Keratinocyte (primary cell): ENCODE data around the gene LUM. TPM values are rescaled to one million over a fixed set of nuclear protein-coding genes. Genes with fewer than 3 reads are reported as not detected.

Source experiments
- DNase-seq: peaks from one replicate; pipeline ENCODE4 v3.0.0-alpha.2; 2011; ENCODE audit warnings: low read depth, missing footprints, low spot score
- FAIRE-seq: peaks from 2 replicates; lab custom pipeline; 2011; peaks lifted over from hg19 to GRCh38; lab: Jason Lieb, UNC
- H2AFZ ChIP-seq: 2 replicates; pipeline ENCODE4 v1.6.0; 2012; ENCODE audit warnings: low read length, control low read depth, inconsistent platforms; ENCODE audit not compliant: control insufficient read depth
- H3K27ac ChIP-seq: 2 replicates; pipeline ENCODE4 v1.5.1; 2011; ENCODE audit warnings: low read length; ENCODE audit not compliant: control insufficient read depth, insufficient read depth
- H3K27me3 ChIP-seq: 3 replicates; pipeline ENCODE4 v1.6.0; 2011; ENCODE audit warnings: low read length; ENCODE audit not compliant: control insufficient read depth, insufficient read depth; ENCODE audit errors: extremely low read depth
- H3K36me3 ChIP-seq, 2 experiments: 2 replicates in 1 of 2; 3 replicates in 1 of 2; pipeline ENCODE4 v1.5.1; 2011; ENCODE audit warnings: low read length in 2 of 2, mild to moderate bottlenecking in 1 of 2; ENCODE audit not compliant: control insufficient read depth in 2 of 2, insufficient read depth in 2 of 2; ENCODE audit errors: extremely low read depth in 1 of 2
- H3K4me1 ChIP-seq: 3 replicates; pipeline ENCODE4 v1.5.1; 2011; ENCODE audit warnings: low read length; ENCODE audit not compliant: control insufficient read depth, insufficient read depth; ENCODE audit errors: extremely low read depth
- H3K4me2 ChIP-seq: 3 replicates; pipeline ENCODE4 v1.6.0; 2011; ENCODE audit warnings: low read depth, low read length; ENCODE audit not compliant: control insufficient read depth, insufficient read depth; ENCODE audit errors: extremely low read depth
- H3K4me3 ChIP-seq, 3 experiments: fragments of 200-600 bp in 1 of 3; sonication (generic) in 1 of 3; 2 replicates in 2 of 3; 3 replicates in 1 of 3; pipeline ENCODE4 v1.5.1; 2011 to 2016; ENCODE audit warnings: low read length in 3 of 3, mild to moderate bottlenecking in 3 of 3, control low read depth in 2 of 3, inconsistent platforms in 1 of 3, low read depth in 1 of 3, mixed read lengths in 1 of 3, mixed run types in 1 of 3, moderate library complexity in 1 of 3; ENCODE audit not compliant: control insufficient read depth in 2 of 3, insufficient read depth in 2 of 3; ENCODE audit errors: extremely low read depth in 1 of 3
- H3K79me2 ChIP-seq: 2 replicates; pipeline ENCODE4 v1.6.0; 2012; ENCODE audit warnings: low read length; ENCODE audit not compliant: control insufficient read depth, insufficient read depth
- H3K9ac ChIP-seq: 3 replicates; pipeline ENCODE4 v1.6.0; 2011; ENCODE audit warnings: low read length; ENCODE audit not compliant: control insufficient read depth, insufficient read depth; ENCODE audit errors: extremely low read depth
- H3K9me1 ChIP-seq: 3 replicates; pipeline ENCODE4 v1.6.0; 2011; ENCODE audit warnings: low read length; ENCODE audit not compliant: control insufficient read depth, insufficient read depth; ENCODE audit errors: extremely low read depth
- H3K9me3 ChIP-seq: 2 replicates; pipeline ENCODE4 v1.5.1; 2012; ENCODE audit warnings: low read depth, low read length; ENCODE audit not compliant: control insufficient read depth
- H4K20me1 ChIP-seq: 3 replicates; pipeline ENCODE4 v1.6.0; 2011; ENCODE audit warnings: low read length; ENCODE audit not compliant: control insufficient read depth, insufficient read depth; ENCODE audit errors: extremely low read depth
- CTCF ChIP-seq, 3 experiments: IDR thresholded peaks in 1 of 3; conservative IDR thresholded peaks in 1 of 3; optimal IDR thresholded peaks in 1 of 3; 2 replicates in 2 of 3; 3 replicates in 1 of 3; pipeline versions ENCODE3 to v1.5.1; 2011; ENCODE audit warnings: low read length in 3 of 3, mild to moderate bottlenecking in 3 of 3, moderate library complexity in 2 of 3, control low read depth in 1 of 3, inconsistent platforms in 1 of 3; ENCODE audit not compliant: insufficient read depth in 2 of 3; ENCODE audit errors: extremely low read depth in 1 of 3
- EZH2 ChIP-seq: IDR thresholded peaks from one replicate; pipeline ENCODE4 v1.6.1; 2012; ENCODE audit warnings: inconsistent platforms, mild to moderate bottlenecking, low read length, moderate library complexity
- dilution Hi-C: fragments of 300-500 bp; cut with MboI; formaldehyde crosslinking; loops from one replicate; pipeline ENCODE4 v1.7.0; 2020; ENCODE audit warnings: low sequenced_read_pairs; ENCODE audit not compliant: extremely low pct_ligation_motif_present
- polyA plus RNA-seq, 5 experiments: library from polyadenylated mRNA; depleted of rRNA in 3 of 5; stranded (reverse) in 3 of 5; stranded (forward) in 1 of 5; unstranded in 1 of 5; fragments of >200 nt; gene quantifications; 1 replicate in 1 of 5; 2 replicates in 3 of 5; 3 replicates in 1 of 5; pipeline versions ENCODE4 v1.2.1 to v1.2.3, GENCODE V29; 2011 to 2012; ENCODE audit warnings: missing spikeins in 2 of 5, low read depth in 1 of 5, low replicate concordance in 1 of 5

LUM gene
- polyA plus RNA-seq, 1 donor (not counting 4 experiments of a cell fraction or from before 2014, with no cell fraction given): 0.37 TPM

GRCh38 chr12:91109148-91109564 is 2.1 kb downstream of the LUM start:
- FAIRE-seq: peak; percentile 75
- TF ChIP-seq EZH2: no peak
- TF ChIP-seq CTCF (optimal IDR thresholded peaks at IDR 0.05 in 1 of 3, IDR thresholded peaks at IDR 0.05 in 1 of 3, conservative IDR thresholded peaks at IDR 0.05 in 1 of 3; ENCODE audit: extremely low read depth in 1 of 3, insufficient read depth in 2 of 3, low read length in 3 of 3): peak; percentile 68 to 82 (median 77)
- H3K36me3 ChIP-seq: no peaks in the 10 kb centered on the region
- no peaks in the 10 kb centered on the region for H3K27me3 ChIP-seq
- H3K4me1 ChIP-seq: peaks cover 6% of the 10 kb centered on the region
- no peaks in the 10 kb centered on the region for H3K9me1 ChIP-seq
- no peaks in the 10 kb centered on the region for H3K79me2 ChIP-seq
- dilution Hi-C loops: no loop called here
- H3K27ac ChIP-seq: no peak overlapping the region
- DNase-seq: no peak
- no peak overlapping the region for H3K4me2 ChIP-seq
- H3K4me3 ChIP-seq: no peak overlapping the region
- no peaks in the 10 kb centered on the region for H4K20me1 ChIP-seq
- no peaks in the 10 kb centered on the region for H3K9me3 ChIP-seq
- H3K9ac ChIP-seq: no peak overlapping the region
- H2AFZ ChIP-seq: no peak overlapping the region

GRCh38 chr12:91108196-91108755 is 3.0 kb downstream of the LUM start:
- no peak for DNase-seq
- Histone ChIP-seq H3K9me1 (no peaks in the 10 kb centered on the region), H3K9me3 (no peaks in the 10 kb centered on the region), H3K4me2 (no peak overlapping the region), H3K79me2 (no peaks in the 10 kb centered on the region), H3K9ac (no peak overlapping the region), H3K4me3 (no peak overlapping the region), H3K4me1 (peaks cover 6% of the 10 kb centered on the region), H2AFZ (no peak overlapping the region), H4K20me1 (no peaks in the 10 kb centered on the region), H3K36me3 (no peaks in the 10 kb centered on the region), H3K27me3 (no peaks in the 10 kb centered on the region), H3K27ac (no peak overlapping the region)
- TF ChIP-seq EZH2: no peak
- TF ChIP-seq CTCF (optimal IDR thresholded peaks at IDR 0.05 in 1 of 3, IDR thresholded peaks at IDR 0.05 in 1 of 3, conservative IDR thresholded peaks at IDR 0.05 in 1 of 3; ENCODE audit: extremely low read depth in 1 of 3, insufficient read depth in 2 of 3, low read length in 3 of 3): no peak
- dilution Hi-C loops: no loop called here
- peak; percentile 51 for FAIRE-seq
